NK-92 treated with Interleukin-12 subunit alpha and Interleukin-12 subunit beta, amount 100 ng/mL, for 24 hours (cell line): Measurements from ENCODE around the gene ZCCHC2.

Experiments used
- DNase-seq: peaks from one replicate; lab custom pipeline; 2025; lab: John Stamatoyannopoulos, UW

The ZCCHC2 gene

GRCh38 chr18:62522504-62523254 is at the start of gene ZCCHC2:
TSS of gene ZCCHC2 (plus strand) at chr18:62523025. CDS start at chr18:62523425, 400 bp downstream.
- peak; percentile 94 for DNase-seq

- DNase-seq, result no peak
Observed at GRCh38 chr18:62479574-62479973, 43.3 kb upstream of the ZCCHC2 start.

- no peak for DNase-seq
Observed at GRCh38 chr18:62480927-62481326, 41.9 kb upstream of the ZCCHC2 start.

GRCh38 chr18:62484941-62485340 is 37.9 kb upstream of the ZCCHC2 start:
- no peak for DNase-seq

- no peak for DNase-seq
Observed at GRCh38 chr18:62485684-62486083, 37.1 kb upstream of the ZCCHC2 start.

GRCh38 chr18:62486290-62486964 is 36.4 kb upstream of the ZCCHC2 start:
- DNase-seq, result no peak

GRCh38 chr18:62487161-62487560 is 35.7 kb upstream of the ZCCHC2 start:
- DNase-seq, result no peak

GRCh38 chr18:62490967-62491695 is 31.7 kb upstream of the ZCCHC2 start:
- DNase-seq, result no peak

- no peak for DNase-seq
Observed at GRCh38 chr18:62493033-62493862, 29.6 kb upstream of the ZCCHC2 start.

GRCh38 chr18:62494764-62495163 is 28.1 kb upstream of the ZCCHC2 start:
- no peak for DNase-seq

GRCh38 chr18:62496262-62496661 is 26.6 kb upstream of the ZCCHC2 start:
- DNase-seq, result no peak

GRCh38 chr18:62497190-62497772 is 25.5 kb upstream of the ZCCHC2 start:
- DNase-seq, result no peak

- DNase-seq, result no peak
Observed at GRCh38 chr18:62498616-62499262, 24.1 kb upstream of the ZCCHC2 start.

- DNase-seq, result no peak
Observed at GRCh38 chr18:62499263-62499650, 23.6 kb upstream of the ZCCHC2 start.

- DNase-seq, result no peak
Observed at GRCh38 chr18:62500174-62500573, 22.7 kb upstream of the ZCCHC2 start.

GRCh38 chr18:62500966-62501591 is 21.7 kb upstream of the ZCCHC2 start:
- no peak for DNase-seq

- peak; percentile 7 for DNase-seq
Observed at GRCh38 chr18:62505669-62506494, 16.9 kb upstream of the ZCCHC2 start.

GRCh38 chr18:62506495-62507143 is 16.2 kb upstream of the ZCCHC2 start:
- DNase-seq, result no peak

GRCh38 chr18:62509779-62510178 is 13.0 kb upstream of the ZCCHC2 start:
- DNase-seq, result no peak
